HEK293T (cell line): Measurements from ENCODE around the gene NOVA2.

Experiments
- ARNT ChIP-seq: fragments of 450-650 bp; IDR thresholded peaks from 2 replicates; pipeline ENCODE4 v1.6.1; 2017; ENCODE audit warnings: mild to moderate bottlenecking
- BHLHE40 ChIP-seq: fragments of 450-650 bp; IDR thresholded peaks from 2 replicates; pipeline ENCODE4 v1.6.1; 2016; ENCODE audit warnings: mild to moderate bottlenecking, moderate library complexity, borderline replicate concordance
- CTBP1 ChIP-seq: fragments of 450-650 bp; IDR thresholded peaks from 2 replicates; pipeline ENCODE4 v1.6.1; 2016; ENCODE audit warnings: borderline replicate concordance
- ELF4 ChIP-seq: fragments of 450-650 bp; IDR thresholded peaks from 2 replicates; pipeline ENCODE4 v1.6.1; 2017; ENCODE audit warnings: antibody characterized with exemption
- FOXK2 ChIP-seq: fragments of 450-650 bp; IDR thresholded peaks from 2 replicates; pipeline ENCODE4 v1.6.1; 2016; ENCODE audit warnings: mild to moderate bottlenecking
- FOXM1 ChIP-seq: fragments of 450-650 bp; IDR thresholded peaks from 2 replicates; pipeline ENCODE4 v1.6.1; 2017; ENCODE audit warnings: mild to moderate bottlenecking, borderline replicate concordance
- HDGF ChIP-seq: fragments of 450-650 bp; IDR thresholded peaks from 2 replicates; pipeline ENCODE4 v1.6.1; 2017; ENCODE audit warnings: antibody characterized with exemption, borderline replicate concordance
- LEF1 ChIP-seq: fragments of 450-650 bp; IDR thresholded peaks from 2 replicates; pipeline ENCODE4 v1.6.1; 2017; ENCODE audit warnings: mild to moderate bottlenecking, borderline replicate concordance
- PKNOX1 ChIP-seq: fragments of 450-650 bp; IDR thresholded peaks from 2 replicates; pipeline ENCODE4 v1.6.1; 2016
- SP1 ChIP-seq: fragments of 450-650 bp; IDR thresholded peaks from 2 replicates; pipeline ENCODE4 v1.6.1; 2017
- SUZ12 ChIP-seq: fragments of 450-650 bp; IDR thresholded peaks from 2 replicates; pipeline ENCODE4 v1.6.1; 2016; ENCODE audit warnings: mild to moderate bottlenecking
- TARDBP ChIP-seq: fragments of 450-650 bp; IDR thresholded peaks from 2 replicates; pipeline ENCODE4 v1.6.1; 2016
- ZNF384 ChIP-seq: fragments of 450-650 bp; IDR thresholded peaks from 2 replicates; pipeline ENCODE4 v1.6.1; 2016

- TF ChIP-seq HDGF (no peak), FOXK2 (no peak), FOXM1 (no peak), SP1 (no peak), ELF4 (no peak), TARDBP (no peak), SUZ12 (no peak), CTBP1 (no peak), BHLHE40 (no peak), LEF1 (no peak), ZNF384 (no peak), ARNT (no peak), PKNOX1 (no peak)
Observed at GRCh38 chr19:45911291-45911690, 62.4 kb downstream of the NOVA2 start.
